Hematopoietic multipotent progenitor cell treated with erythropoietin and hydrocortisone succinate and interleukin-3 and kit ligand, for 4 days (in vitro differentiated cells): ENCODE measurements around the gene BBS5.
A peak's percentile ranks its signal among the peaks of the same experiment; 100 is the strongest.
"Not testable (repeated sequence)": the region's sequence is repeated elsewhere in the genome, so short reads cannot be mapped to it uniquely, and the experiment has no call there.

Source experiments
- DNase-seq: peaks from one replicate; pipeline ENCODE4 v3.0.0-alpha.2; 2015

Gene BBS5

DNA sequence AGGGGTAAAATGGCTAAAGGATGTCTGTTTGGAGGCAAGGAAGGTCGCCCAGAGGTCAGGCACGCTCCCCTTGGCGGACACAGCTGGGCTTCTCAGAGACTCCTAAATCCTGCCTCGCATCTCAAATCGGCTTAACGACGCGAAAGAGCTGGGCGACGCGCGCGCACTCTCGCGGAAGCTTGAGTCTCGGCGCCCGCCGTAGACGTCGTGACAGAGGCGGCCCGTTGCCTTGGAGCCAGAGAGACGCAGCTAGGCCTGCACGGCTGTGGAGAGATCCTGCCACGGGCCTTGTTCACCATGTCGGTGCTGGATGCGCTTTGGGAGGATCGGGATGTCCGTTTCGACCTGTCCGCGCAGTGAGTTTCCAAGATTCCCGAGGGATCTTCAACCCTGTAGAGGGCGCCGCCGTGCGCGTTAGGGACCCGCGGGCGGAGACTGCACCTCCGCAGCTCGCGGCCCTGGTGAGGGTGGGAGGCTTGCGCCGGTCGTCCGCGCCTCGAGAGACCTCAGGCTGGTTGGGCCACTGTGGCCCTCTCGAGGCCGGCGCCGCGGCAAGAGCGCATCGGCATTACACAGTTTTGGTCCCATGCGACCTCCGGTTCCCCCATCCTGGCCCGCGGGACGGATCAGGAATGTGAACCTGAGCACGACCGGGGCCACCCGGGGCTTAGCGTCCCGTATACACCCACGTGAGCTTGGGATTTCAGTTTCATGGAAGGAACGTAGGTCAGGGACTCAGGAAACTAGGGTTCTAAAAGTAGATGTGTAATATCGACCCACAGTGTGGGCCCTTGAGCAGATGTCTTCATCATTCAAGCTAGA, at the start of gene BBS5:
BBS5 (plus strand) TSS at position 238 of the 822 bp plus-strand sequence; CDS start at position 298, 60 bp downstream.
- DNase-seq, result peak; percentile 92

DNA sequence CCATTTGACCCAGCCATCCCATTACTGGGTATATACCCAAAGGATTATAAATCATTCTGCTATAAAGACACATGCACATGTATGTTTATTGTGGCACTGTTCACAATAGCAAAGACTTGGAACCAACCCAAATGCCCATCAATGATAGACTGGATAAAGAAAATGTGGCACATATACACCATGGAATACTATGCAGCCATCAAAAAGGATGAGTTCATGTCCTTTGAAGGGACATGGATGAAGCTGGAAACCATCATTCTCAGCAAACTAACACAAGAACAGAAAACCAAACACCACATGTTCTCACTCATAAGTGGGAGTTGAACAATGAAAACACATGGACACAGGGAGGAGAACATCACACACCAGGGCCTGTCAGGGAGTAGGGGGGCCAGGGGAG, 47.5 kb upstream of the BBS5 start:
- DNase-seq, result not testable (repeated sequence)

DNA sequence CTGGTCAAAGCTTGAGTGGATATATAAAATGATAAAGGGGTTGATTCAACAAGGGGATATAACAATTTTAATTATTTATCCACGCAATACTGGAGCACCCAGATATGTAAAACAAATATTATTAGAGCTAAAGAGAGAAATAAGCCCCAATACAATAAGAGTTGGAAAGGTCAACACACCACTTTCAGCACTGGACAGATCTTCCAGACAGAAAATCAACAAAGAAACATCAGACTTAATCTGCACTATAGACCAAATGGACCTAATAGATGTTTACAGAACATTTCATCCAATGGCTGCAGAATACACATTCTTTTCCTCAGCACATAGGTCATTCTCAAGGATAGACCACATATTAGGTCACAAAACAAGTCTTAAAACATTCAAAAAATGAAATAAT, 45.1 kb upstream of the BBS5 start:
- DNase-seq, result not testable (repeated sequence)

DNA sequence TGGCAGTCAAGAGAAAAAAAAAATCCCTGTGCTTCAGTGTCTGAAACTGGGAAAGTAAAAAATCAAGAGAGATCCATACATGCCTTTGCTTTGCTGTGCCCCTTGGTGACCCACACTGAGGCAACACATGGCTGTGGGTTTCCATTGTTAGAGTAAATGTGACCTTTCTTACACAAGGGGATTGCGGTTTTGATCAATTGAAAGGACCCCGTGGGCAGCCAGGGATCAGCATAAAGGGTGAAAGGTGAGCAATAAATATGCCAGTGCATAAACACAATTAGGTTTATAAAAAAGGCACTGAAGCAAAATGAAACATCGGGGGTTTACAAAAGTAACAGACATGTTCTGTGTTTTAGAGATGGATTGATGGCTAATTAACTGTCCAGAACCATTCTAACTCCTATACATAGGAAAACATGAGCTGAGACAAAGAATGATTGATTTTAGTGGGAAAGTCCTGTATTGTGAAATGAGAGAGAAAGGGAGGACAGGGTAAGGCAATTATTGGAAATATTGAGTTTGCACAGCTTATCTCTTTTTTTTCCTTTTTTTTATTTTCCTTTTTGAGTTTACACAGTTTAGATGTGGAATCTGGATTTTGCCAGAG, 40.7 kb upstream of the BBS5 start:
- no peak for DNase-seq

DNA sequence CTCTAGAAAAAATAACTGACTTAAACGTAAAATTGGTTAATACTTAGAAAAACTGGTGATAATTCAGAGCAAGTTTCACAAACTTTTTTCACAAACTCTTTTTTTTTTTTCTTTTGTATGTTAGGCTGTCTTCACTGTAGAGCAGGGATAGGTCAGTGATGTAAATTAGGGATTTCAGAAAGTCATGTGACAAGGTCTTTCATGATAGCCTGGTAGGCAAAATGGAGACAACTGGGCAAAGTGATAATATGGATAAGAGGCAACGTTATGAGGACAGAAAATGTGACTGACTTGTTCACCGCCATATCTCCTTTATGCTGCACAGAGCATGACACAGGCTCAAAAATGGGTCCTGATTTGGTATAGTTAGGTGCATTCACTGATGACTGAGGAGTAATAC, 39.4 kb upstream of the BBS5 start:
- no peak for DNase-seq

DNA sequence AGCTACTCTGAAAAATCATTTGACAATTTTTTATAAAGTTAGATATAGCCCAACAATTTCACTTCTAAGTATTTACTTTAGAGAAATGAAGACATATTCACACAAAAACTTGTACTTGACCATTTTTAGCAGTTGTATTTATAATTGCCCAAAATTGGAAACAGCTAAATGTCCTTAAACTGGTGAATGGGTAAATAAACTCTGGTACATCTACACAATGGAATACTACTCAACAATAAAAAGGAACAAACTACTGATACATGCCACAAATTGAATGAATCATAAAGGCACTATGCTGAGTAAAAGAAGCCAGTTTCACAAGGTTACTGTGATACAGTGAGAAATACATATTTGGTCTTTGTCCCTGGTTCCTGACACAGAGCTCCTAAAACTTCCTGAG, 32.8 kb upstream of the BBS5 start:
- DNase-seq, result no peak

DNA sequence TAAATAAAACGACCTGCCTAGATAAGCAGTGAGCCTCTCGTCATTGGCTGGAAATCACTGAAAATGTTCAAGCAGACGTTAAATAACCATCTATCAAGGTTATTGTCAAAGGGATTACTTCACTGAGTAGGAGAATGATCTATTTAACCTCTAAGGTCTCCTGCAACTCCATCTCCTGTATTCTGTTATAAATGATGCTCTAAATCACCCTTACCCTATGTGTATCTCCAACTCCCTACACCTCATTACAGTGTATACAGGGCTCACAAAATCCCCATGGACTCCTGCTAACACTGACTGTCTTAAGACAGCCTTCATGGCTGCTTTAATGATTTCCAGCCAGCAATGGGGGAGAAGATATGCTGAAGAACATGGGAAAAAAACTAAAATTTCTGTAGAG, 31.0 kb upstream of the BBS5 start:
- no peak for DNase-seq

DNA sequence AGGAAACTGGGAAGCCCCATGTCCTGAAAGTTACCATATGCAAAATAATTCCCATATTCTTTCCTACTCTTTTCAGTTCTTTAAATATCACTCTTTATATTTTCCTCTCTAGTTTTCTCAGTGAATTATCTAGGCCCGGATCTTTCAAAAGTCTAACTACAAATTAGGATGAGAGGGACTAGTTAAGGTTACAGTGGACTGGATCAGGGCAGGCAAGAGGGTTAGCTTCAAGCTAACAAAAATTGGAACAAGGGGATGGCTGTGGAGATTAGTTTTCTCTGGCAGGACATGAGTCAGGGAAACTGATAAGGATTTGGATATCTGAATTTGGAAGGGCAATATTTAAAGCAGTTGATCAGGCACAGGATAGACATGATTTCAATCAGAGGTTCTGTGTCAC, 30.4 kb upstream of the BBS5 start:
- DNase-seq, result no peak

DNA sequence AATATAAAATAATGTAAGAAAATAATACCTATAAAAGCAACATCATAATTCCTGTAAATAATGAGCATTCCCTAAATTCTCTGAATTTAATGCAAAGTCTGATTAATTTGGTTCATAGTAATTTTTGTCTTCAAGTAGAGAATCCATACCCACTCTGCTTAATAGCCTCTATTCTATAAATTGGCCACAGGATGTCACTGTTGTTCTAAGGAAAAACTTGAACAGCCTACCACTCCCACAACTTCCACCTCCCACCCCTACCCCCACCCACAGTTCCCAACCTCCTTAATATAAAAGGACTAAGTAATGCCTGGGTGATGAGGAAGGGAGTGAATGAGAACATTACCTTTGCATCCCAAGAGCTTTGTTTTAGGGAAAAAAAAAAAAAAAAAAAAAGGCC, 27.2 kb upstream of the BBS5 start:
- DNase-seq, result peak; percentile 75

DNA sequence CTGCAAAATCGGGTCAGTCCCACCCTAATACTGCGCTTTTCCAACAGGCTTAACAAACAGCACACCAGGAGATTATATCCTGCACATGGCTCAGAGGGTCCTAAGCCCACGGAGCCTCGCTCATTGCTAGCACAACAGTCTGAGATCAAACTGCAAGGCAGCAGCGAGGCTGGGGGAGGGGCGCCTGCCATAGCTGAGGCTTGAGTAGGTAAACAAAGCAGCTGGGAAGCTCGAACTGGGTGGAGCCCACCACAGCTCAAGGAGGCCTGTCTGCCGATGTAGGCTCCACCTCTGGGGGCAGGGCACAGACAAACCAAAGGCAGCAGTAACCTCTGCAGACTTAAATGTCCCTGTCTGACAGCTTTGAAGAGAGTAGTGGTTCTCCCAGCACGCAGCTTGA, 26.2 kb upstream of the BBS5 start:
- not testable (repeated sequence) for DNase-seq

DNA sequence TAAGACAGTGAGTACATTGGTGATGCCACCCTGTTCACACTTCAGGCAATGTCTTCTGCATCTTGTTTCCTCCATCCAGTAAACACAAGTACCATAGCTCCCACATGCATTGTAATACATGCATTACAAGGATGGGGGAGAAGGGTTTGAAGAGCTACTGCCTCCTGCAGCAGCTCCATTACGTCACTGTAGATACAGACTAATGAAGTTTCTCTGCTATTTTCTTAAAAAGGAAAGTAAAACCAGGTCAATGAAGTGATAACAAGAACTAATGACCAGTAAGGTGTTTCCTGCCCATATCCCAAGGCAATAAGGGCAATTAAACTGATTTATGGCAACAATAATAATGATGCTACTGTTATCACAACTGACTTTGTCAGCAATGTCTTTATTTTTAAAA, 18.2 kb upstream of the BBS5 start:
- no peak for DNase-seq

DNA sequence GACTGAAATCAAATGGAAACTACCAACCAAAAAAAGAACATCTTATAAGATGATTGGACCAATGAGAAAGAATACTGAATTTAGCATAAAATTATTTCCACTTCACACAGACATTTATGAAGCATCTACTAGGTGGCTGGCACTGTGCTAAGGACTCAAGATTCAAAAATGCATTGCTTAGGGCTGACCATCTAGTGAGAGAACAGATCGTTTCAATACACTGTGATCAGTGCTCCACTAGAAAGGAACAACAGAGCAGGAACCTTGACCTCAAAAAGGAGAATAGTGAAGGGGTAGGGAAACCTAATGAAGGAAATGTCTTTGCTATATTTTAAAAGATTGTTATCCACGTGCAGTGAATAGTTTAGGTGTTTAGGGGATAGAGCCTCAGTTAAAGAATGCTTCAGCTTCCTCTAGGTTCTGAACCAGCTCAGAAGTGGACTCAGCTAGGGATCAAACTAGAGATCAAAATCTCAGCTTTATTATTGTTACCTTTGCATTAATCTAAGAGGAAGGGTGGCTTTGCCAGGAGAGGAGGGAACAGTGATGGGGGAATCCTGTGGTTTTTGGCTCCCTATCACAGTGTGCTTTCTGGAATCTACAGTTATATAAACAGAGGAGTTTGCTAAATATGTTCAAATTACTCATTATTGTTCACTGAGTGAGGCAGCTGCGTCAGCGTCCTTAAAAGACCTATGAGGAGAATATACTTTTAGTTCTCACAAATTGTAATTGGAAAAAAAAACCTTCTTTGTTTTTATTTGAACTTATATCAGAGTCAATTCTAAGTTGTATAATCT, 16.2 kb upstream of the BBS5 start:
- no peak for DNase-seq

DNA sequence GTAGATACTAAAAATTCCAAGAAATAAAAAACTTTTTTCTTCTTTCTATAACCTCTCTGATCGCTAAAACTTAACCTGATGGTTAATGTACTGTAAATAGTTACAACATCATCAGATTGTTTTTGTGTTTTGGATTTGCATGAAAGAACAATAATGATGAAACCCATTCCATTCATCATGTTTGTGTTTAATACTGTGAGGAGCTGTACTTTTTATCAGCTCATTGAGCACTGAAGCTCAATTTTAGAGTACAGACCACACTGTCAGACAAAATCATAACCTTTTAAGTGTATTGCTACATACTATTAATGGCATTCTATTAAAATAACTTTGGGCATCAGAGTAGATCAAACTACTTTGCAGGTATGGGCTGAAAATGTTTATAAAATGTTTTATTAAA, 14.8 kb upstream of the BBS5 start:
- no peak for DNase-seq

DNA sequence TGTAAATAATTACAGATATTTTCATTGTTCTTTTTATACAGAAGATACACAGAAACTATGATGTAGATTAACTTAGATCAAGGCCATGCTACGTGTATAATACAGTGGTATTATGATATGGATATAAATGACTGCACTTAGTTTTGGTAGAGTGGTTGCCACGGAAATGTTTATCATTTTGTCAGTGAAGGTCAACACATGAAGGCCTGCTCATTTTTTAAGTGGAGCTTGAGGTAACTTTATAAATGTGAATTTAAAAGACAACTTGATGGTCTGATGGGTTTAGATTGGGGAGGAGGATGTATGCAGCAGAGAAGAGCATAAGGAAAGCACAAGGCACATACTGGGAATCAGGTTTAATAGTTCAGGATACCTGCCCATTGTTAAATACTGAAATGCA, 14.4 kb upstream of the BBS5 start:
- peak; percentile 63 for DNase-seq

DNA sequence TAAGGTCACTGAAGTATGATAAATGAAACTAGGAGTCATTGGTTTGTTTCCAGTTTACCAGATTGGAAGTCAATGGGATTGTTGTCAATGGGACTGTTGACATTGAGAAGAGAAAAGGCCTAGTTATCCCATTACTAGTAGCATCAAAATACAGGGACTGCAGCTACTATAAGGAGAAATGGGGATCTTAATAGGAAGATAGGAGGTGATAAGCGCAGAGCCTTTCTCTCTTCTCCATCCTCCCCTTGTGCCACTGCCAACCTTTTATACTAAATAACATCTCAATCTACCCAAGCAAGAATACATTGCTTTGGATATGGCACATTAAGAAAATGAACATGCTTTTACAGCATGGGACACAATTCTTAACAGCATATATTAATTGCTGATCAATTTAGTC, 10.5 kb upstream of the BBS5 start:
- DNase-seq, result no peak

DNA sequence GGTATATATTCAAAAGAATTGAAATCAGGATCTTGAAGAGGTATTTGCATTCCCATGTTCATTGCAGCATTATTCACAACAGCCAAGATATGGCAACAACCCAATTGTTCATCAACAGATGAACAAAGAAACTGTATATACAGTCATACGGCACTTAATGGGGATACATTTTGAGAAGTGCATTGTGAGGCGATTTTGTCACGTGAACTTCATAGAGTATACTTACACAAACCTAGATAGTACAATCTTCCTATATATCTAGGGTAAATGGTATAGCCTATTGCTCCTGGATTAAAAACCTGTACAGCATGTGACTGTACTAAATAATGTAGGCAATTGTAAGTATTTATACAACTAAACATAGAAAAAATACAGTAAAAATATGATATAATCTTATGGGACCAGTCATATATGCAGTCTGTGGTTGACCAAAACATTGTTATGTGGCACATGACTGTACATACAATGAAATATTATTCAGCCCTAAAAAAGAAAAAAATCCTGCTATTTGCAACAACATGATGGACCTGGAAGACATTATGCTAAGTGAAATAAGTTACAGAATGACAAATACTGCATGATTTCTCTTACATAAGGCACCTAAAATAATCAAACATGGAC, 9.2 kb upstream of the BBS5 start:
- DNase-seq, result no peak

DNA sequence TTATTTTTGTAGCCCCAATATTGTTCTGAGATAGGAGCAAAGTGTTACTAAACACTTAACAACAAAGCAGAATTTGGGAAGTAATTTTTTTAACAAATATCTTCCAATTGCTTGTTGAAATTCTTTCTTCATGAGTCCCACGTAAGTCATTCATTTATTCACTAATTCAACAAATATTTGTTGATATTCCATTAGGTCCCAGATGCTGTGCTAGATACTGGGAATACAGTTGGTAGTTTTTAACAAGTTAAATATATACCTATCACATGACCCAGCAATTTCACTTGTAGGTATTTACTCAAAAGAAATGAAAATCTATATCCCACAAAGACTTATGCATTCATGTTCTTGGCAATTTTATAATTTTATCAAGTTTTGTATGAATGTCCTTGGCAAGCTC, 7.0 kb upstream of the BBS5 start:
- no peak for DNase-seq

DNA sequence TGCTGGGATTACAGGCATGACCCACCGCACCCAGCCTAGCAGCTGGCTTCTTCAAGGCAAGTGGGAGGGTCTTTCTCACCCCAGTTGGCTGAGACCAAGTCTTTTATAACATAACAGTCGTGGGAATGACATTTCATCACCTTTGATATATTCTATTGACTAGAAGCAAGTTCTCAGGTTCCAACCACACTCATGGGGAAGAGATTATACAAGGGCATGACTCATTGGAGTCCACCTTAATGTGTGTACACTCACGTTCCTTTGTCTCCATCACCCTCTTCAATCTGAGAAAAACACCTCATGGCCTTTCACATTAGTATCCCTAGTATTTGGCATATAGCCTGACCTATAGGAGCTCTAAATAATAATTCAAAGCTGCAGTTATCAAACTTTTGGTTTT, 2.8 kb upstream of the BBS5 start:
- DNase-seq, result no peak

DNA sequence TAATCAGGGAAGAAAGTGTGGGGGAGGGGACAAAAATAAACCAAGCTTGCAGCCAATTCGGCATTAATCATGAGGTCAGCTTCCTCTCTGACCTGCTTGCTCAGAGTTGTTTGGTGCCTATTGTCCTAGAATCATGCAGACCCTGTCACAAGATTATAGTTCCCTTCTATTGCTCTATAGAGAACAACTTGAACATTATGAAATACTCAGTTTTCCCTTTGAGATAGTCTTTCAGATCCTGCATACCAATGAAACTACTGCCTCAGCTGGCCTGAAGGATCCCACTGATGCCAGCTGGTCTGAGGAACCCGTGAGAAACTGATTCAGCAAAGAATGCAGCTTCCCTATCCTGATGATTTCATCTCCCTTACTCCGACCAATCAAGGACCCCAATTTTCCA, 955 bp upstream of the BBS5 start:
- no peak for DNase-seq

DNA sequence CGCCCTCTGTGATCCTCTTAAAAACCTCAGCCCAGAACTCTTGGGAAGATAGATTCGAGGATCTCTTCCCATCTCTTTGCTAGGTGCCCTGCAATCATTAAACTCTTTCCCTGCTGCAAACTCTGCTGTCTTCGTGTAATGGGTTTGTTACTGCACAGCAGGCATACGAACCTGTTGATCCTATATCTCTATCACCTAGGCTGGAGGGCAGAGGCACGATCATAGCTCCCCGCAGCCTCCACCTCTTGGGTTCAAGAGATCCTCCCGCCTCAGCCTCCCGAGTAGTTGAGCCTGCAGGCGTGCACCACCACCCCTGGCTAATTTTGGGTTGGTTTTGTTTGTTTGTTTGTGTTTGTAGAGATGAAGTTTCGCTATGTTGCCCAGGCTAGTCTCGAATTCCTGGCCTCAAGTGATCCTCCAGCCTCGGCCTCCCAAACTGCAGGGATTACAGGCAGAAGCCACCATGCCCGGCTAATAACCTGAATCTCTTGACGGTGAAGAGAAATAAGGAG, 493 bp upstream of the BBS5 start:
- DNase-seq, result no peak

DNA sequence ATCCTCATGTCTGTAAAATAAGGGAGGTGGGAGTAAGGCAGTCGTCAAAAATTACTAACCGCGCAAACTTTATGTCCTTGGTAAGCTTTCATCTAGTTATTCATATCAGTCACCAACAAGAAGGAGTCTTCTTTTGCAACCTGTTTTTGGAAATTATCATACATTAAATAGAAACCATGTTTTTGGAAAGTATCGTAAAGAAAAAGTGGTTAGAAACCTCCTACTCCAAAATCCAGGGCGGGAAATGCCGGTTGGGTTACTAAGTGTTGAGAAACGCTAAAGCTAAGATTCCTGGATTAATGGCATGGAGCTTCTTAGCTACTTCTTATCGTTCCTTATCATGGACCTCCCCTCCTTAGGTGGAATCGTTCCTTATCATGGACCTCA, 778 bp downstream of the BBS5 start:
- no peak for DNase-seq

DNA sequence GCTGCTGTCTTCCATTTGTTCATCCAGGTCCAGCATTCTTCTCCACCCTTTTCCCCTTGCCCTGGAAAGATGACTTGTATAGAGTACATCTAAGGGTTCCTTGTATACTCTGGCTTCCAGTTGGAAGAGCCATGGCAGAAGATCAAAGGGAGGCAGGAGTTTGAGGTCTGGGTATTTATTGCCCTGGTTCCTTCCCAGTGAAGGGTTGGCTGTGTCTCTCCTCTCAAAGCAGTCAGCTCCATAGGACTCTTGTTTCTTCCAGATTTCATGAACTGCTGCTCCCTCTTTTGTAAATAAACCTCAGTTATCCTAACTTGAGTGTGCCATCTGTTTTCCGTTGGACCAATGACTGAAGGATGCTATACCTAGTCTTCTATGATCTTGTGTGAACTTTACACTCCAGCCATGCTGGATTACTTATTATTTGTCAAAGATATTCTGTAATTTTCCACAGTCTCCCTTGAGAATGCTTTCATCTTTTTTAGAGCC, 6.4 kb downstream of the BBS5 start:
- DNase-seq, result no peak

DNA sequence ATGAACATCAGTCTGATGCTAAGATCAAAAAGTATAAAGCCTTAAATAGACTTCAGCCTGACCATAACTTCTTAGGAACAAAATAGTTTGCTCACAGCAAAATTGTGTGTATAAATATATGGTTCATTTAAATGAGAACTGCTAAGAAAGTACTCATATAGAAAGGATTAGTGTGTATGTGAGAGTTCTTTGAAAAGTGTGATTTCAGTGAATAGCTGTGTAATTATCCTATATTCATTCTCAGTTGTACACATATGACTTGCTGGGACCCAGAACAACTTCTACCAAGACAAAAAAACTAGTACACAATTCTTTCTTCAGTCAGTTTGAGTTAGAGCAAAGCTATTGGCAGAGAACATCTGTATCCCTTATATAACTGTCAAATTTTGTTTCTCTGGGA, 7.2 kb downstream of the BBS5 start:
- DNase-seq, result no peak
